Thyroid gland (tissue), 4 donors: ENCODE measurements around the gene ABCC3. TPM values are rescaled to one million over a fixed set of nuclear protein-coding genes. Genes with fewer than 3 reads are reported as not detected.

Experiments
- DNase-seq, 2 donors: peaks; one replicate each; pipeline ENCODE4 v3.0.0-alpha.2; 2019
- H3K27ac ChIP-seq, 3 donors: fragments of 200-600 bp; sonication (generic); 1 replicate in 2 of 3; 2 replicates in 1 of 3; pipeline ENCODE4 v1.5.1; 2016 to 2019; ENCODE audit warnings: mild to moderate bottlenecking in 1 of 3, moderate library complexity in 1 of 3
- H3K27me3 ChIP-seq: fragments of 200-600 bp; sonication (generic); one replicate; pipeline ENCODE4 v1.5.1; 2019
- H3K36me3 ChIP-seq, 2 donors: fragments of 200-600 bp; sonication (generic); one replicate each; pipeline ENCODE4 v1.5.1; 2016 to 2019
- H3K4me1 ChIP-seq, 2 donors: fragments of 200-600 bp; sonication (generic); one replicate each; pipeline ENCODE4 v1.5.1; 2017 to 2019
- H3K4me3 ChIP-seq, 3 donors: fragments of 200-600 bp; sonication (generic); replicated peaks in 1 of 3; 1 replicate in 2 of 3; 2 replicates in 1 of 3; pipeline ENCODE4 v1.5.1; 2016; ENCODE audit warnings: mild to moderate bottlenecking in 1 of 3
- H3K9me3 ChIP-seq: fragments of 200-600 bp; sonication (generic); one replicate; pipeline ENCODE4 v1.5.1; 2017
- POLR2A ChIP-seq, 2 donors: fragments of 450-650 bp; IDR thresholded peaks; one replicate each; pipeline ENCODE4 v1.6.1; 2017; ENCODE audit warnings: antibody characterized with exemption in 2 of 2, mild to moderate bottlenecking in 2 of 2, moderate library complexity in 1 of 2
- WGBS, 2 donors: methylation state at CpG; one replicate each; pipeline ENCODE4 v1.1.5; 2017; 5-methylcytosine and 5-hydroxymethylcytosine counted together
- intact Hi-C: fragments of 100-400 bp; cut with DNase I; formaldehyde crosslinking; loops from one replicate; pipeline ENCODE4 v1.15.1; 2023
- total RNA-seq, 4 donors: library from RNA; depleted of rRNA; stranded (reverse); fragments of >200 nt; gene quantifications; one replicate each; pipeline ENCODE4 v1.2.3, GENCODE V29; 2016
- TF ChIP-seq, protein P1 (sequence below), 6 experiments: fragments of 200-600 bp in 3 of 6; fragments of 450-650 bp in 3 of 6; sonication (generic) in 3 of 6; IDR thresholded peaks; one replicate each; pipeline ENCODE4 v1.5.1; 2016 to 2019; ENCODE audit warnings: antibody characterized with exemption in 6 of 6, mild to moderate bottlenecking in 2 of 6, inconsistent platforms in 1 of 6, moderate library complexity in 1 of 6

Gene ABCC3
- total RNA-seq, 4 donors from 2014 or later, result 51.0 to 189 (median 131) TPM

DNA sequence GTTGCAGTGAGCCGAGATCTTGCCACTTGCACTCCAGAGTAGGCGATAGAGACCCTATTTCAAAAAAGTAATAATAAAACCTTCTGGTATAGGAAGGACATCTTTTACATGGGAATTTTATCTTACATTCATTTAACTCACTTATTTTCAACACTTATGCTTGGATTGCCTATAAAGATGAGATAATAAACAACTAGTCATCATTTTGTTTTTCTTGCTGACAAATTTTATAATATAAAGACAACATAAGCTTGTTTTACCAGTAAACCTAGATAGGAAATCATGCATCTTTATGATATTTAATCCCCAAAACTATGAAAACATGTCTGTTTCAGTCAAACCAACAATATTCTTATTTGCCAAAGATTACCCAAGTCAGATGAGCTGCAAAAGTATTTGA, 17.0 kb downstream of the ABCC3 start:
- Histone ChIP-seq H3K27ac (no peak overlapping the region), H3K27me3 (no peaks in the 10 kb centered on the region), H3K4me3 (no peak overlapping the region), H3K36me3 (no peaks in the 10 kb centered on the region), H3K9me3 (no peaks in the 10 kb centered on the region), H3K4me1 (no peaks in the 10 kb centered on the region)
- no peak for DNase-seq
- no peak for TF ChIP-seq POLR2A (IDR thresholded peaks at IDR 0.05)
- TF ChIP-seq, protein P1, sequence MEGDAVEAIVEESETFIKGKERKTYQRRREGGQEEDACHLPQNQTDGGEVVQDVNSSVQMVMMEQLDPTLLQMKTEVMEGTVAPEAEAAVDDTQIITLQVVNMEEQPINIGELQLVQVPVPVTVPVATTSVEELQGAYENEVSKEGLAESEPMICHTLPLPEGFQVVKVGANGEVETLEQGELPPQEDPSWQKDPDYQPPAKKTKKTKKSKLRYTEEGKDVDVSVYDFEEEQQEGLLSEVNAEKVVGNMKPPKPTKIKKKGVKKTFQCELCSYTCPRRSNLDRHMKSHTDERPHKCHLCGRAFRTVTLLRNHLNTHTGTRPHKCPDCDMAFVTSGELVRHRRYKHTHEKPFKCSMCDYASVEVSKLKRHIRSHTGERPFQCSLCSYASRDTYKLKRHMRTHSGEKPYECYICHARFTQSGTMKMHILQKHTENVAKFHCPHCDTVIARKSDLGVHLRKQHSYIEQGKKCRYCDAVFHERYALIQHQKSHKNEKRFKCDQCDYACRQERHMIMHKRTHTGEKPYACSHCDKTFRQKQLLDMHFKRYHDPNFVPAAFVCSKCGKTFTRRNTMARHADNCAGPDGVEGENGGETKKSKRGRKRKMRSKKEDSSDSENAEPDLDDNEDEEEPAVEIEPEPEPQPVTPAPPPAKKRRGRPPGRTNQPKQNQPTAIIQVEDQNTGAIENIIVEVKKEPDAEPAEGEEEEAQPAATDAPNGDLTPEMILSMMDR (IDR thresholded peaks at IDR 0.05), result no peak
- intact Hi-C loops, result no loop called here
- 92 to 98% methylated on average over 2 of the region's 2 CpGs for WGBS, 2 donors

- Histone ChIP-seq H3K27me3 (no peaks in the 10 kb centered on the region), H3K4me3 (no peak overlapping the region), H3K9me3 (no peaks in the 10 kb centered on the region), H3K4me1 (no peaks in the 10 kb centered on the region), H3K36me3 (no peaks in the 10 kb centered on the region), H3K27ac (no peak overlapping the region)
- intact Hi-C loops, result no loop called here
- no peak for DNase-seq
- TF ChIP-seq POLR2A (IDR thresholded peaks at IDR 0.05), result no peak
- TF ChIP-seq, protein P1 (IDR thresholded peaks at IDR 0.05), result no peak
- WGBS, 2 donors, result 60 to 63% methylated on average over 3 of the region's 3 CpGs
These were observed 19.1 kb downstream of the ABCC3 start for GRCh38 chr17:50653738-50654137.

- Histone ChIP-seq H3K27ac (no peak overlapping the region), H3K27me3 (no peaks in the 10 kb centered on the region), H3K4me1 (peaks cover 24 to 25% of the 10 kb centered on the region in 2 donors), H3K9me3 (no peaks in the 10 kb centered on the region), H3K36me3 (no peaks in the 10 kb centered on the region), H3K4me3 (no peak overlapping the region)
- intact Hi-C loops, result no loop called here
- 90 to 96% methylated on average over 5 of the region's 5 CpGs for WGBS, 2 donors
- TF ChIP-seq, protein P1 (IDR thresholded peaks at IDR 0.05), result no peak
- no peak for TF ChIP-seq POLR2A (IDR thresholded peaks at IDR 0.05)
- no peak for DNase-seq
These were observed 21.8 kb downstream of the ABCC3 start for GRCh38 chr17:50656509-50656908.

- no peaks in the 10 kb centered on the region for H3K27me3 ChIP-seq
- peaks cover 27 to 29% of the 10 kb centered on the region in 2 donors for H3K4me1 ChIP-seq
- no peak overlapping the region for H3K27ac ChIP-seq
- intact Hi-C loops, result no loop called here
- TF ChIP-seq, protein P1 (IDR thresholded peaks at IDR 0.05), result no peak
- no peak for TF ChIP-seq POLR2A (IDR thresholded peaks at IDR 0.05)
- WGBS, 2 donors, result 92 to 95% methylated on average over 7 of the region's 7 CpGs
- DNase-seq, result no peak
- no peaks in the 10 kb centered on the region for H3K36me3 ChIP-seq
- H3K4me3 ChIP-seq, result no peak overlapping the region
- no peaks in the 10 kb centered on the region for H3K9me3 ChIP-seq
These were observed 22.4 kb downstream of the ABCC3 start for GRCh38 chr17:50657054-50657453.

DNA sequence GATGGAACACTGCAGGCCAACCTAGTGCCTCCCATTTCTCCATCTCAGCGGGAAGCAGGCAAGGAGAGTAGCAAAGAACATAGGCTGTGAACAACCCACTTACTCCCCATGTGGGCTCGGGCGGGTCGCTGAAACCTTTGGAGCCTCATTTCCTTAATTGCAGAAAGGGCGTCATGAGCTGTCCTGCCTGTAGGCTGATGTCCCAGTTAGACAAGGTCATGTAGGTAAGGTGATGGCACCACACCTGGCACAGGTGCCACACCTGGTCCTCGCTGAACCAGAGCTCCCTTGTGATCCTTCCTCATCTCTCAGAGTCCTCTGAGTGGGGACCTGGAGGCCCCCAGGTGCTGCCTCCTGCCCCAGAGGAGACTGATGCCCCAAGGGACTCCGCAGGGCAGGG, 22.9 kb downstream of the ABCC3 start:
- H3K4me3 ChIP-seq, result no peak overlapping the region
- intact Hi-C loops, result no loop called here
- TF ChIP-seq POLR2A (IDR thresholded peaks at IDR 0.05), result no peak
- TF ChIP-seq, protein P1 (IDR thresholded peaks at IDR 0.05), result no peak
- H3K36me3 ChIP-seq, result no peaks in the 10 kb centered on the region
- WGBS, 2 donors, result 91 to 100% methylated on average over 3 to 6 of the region's 7 CpGs
- peaks cover 33 to 35% of the 10 kb centered on the region in 2 donors for H3K4me1 ChIP-seq
- no peak overlapping the region for H3K27ac ChIP-seq
- H3K27me3 ChIP-seq, result no peaks in the 10 kb centered on the region
- DNase-seq, result no peak
- no peaks in the 10 kb centered on the region for H3K9me3 ChIP-seq
